CD4-positive, alpha-beta T cell treated with Interferon alpha-2 for 1 hour (primary cell): ENCODE data around the gene FRYL.
"Not testable (repeated sequence)": the region's sequence is repeated elsewhere in the genome, so short reads cannot be mapped to it uniquely, and the experiment has no call there.

Source experiments
- DNase-seq, 2 donors: peaks; one replicate each; pipeline ENCODE4 v3.0.0-alpha.2; 2020 to 2022

Gene FRYL

DNA sequence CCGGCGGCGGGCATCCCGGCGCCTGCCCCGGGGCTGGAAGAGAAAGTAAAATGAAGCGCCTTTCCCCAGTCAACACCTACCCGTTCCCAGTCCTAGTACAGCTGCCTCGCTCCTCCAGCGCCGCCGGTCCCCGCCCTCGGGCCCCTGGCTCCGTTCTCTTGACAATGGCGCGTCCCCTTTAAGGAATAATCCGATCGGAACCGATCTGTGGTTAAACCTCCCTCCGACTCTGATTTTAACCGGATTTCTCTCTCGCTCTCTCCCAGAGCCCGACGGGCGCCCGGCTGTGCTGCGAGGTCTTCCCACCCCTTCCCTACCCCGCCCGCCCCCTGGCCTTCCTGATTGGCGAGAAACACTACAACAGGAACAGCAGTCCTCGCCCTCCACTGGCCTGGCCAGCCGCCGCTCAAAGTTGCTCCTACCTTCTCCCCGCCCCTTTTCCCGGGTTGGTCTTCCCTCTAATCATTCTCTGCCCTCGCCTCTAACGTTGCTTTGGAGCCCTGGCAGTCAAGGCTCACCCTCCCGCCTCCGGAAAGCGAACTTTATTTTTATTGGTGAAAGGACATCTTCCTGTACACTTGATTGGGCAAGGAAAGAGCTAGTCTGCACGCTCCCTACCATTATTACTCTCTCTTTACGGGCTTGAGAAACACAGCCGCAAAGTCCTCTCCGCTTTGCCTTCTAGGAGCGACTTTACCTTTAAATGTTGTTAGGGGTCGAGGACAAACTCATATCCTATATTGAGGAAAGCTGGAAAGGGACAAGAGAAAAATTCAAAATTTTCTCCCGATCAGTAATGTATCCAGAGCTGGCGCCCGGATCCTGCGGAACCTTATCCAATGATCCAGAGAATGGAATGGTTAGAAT lies at the start of gene FRYL:
Gene FRYL, minus strand, starts transcription at position 282 of the 867 bp plus-strand sequence. CDS start 145,869 bp downstream, outside the sequence.
- DNase-seq = peak; percentile 98 to 99

DNA sequence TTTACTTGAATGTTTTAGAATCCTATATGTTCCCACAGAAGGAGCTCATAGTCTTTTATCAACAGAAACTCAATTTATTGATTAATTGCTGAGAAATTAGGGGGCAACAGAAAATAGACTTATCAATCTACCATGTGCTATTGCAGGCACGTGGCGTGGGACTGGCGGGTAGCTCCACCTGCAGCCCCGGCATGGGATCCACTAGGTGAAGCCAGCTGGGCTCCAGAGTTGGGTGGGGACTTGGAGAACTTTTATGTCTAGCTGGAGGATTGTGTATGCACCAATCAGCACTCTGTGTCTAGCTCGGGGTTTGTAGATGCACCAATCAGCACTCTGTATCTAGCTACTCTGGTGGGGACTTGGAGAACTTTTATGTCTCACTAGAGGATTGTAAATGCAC lies 47.5 kb upstream of the FRYL start:
- DNase-seq = no peak

DNA sequence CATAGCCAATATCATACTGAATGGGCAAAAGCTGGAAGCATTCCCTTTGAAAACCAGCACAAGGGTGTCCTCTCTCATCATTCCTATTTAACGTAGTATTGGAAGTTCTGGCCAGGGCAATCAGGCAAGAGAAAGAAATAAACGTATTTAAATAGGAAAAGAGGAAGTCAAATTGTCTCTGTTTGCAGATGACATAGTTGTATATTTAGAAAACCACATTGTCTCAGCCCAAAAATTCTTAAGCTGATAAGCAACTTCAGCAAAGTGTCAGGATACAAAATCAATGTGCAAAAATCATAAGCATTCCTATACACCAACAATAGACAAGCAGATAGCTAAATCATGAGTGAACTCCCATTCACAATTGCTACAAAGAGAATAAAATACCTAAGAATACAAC lies 41.4 kb upstream of the FRYL start:
- not testable (repeated sequence) for DNase-seq

DNA sequence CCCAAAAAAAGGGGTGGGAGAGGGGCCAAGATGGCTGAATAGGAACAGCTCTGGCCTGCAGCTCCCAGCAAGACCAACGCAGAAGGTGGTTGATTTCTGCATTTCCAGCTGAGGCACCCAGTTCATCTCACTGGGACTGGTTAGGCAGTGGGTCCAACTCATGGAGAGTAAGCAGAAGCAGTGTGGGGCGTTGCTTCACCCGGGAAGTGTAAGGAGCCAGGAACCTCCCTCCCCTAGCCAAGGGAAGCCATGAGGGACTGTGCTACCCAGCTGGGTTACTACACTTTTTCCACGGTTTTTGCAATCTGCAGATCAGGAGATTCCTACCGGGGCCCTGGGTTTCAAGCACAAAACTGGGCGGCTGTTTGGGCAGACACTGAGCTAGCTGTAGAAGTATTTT lies 36.9 kb upstream of the FRYL start:
- DNase-seq = no peak

DNA sequence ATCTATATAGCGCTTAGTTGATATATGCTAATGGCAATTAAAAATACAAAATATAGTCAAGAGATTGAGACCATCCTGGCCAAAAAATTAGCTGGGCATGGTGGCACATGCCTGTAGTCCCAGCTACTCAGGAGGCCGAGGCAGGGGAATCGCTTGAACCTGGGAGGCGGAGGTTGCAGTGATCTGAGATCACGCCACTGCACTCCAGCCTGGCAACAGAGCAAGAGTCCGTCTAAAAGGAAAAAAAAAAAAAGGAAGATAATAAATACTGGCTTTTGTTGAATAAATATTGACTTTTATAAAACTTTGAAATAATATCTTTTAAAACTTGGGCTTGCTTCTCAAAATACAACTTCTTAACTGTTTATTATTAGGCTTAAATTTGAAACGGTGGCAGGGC lies 36.2 kb upstream of the FRYL start:
- not testable (repeated sequence) for DNase-seq

DNA sequence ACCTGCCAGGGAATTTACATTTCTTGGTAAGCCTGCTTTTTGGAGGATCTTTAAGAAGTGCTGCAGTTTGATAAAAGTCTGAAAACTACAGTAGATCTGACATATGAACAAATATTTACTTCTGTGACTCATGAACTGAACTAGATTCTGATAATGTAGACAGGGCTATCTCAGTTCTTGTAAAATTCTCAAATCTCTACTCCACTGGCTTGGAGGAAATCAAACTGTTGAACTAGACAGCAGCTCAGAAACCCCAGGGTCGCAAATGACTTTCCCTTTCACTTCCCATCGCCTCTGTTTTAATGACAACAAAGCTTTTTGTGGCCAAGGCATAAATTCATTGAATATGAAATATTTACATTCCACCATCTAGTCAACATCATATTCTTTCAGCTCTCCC lies 35.4 kb upstream of the FRYL start:
- no peak for DNase-seq

DNA sequence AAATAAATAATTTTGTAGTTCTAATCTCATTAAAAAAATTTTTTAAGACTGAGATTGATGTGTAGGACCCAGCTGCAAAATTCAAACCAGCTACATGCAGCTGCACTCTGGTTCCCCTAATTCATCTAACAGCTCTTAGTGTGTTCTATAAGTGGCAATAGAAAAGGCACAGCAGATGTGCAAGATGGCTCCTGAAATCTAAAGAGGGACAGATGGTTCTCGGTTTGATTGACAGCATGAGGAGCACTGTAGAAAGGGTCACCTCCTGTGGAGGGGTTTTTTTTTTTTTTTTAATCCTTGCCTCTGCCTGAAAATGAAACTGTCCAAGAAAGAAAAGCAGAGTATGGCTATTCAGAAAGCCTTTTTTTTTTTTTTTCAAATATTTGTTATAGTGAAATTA lies 33.9 kb upstream of the FRYL start:
- no peak for DNase-seq

DNA sequence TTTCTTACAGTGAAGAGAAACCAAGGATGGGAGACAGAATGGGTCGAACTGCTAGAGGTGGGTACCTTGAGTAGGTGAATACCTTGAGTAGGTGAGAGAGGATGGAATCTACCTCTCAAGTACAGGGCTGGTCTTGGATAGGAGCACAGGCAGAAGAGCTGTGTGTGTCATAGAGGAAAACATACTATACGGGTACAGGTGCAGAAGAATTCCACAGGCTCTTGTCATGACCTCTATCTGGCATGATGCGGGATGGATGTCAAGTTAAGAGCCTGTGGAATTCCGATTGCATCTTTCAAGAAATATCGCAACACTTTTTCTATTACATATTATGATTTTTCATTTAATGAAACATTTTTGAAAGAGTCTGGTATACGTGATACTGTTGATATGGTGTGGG lies 32.8 kb upstream of the FRYL start:
- no peak for DNase-seq

DNA sequence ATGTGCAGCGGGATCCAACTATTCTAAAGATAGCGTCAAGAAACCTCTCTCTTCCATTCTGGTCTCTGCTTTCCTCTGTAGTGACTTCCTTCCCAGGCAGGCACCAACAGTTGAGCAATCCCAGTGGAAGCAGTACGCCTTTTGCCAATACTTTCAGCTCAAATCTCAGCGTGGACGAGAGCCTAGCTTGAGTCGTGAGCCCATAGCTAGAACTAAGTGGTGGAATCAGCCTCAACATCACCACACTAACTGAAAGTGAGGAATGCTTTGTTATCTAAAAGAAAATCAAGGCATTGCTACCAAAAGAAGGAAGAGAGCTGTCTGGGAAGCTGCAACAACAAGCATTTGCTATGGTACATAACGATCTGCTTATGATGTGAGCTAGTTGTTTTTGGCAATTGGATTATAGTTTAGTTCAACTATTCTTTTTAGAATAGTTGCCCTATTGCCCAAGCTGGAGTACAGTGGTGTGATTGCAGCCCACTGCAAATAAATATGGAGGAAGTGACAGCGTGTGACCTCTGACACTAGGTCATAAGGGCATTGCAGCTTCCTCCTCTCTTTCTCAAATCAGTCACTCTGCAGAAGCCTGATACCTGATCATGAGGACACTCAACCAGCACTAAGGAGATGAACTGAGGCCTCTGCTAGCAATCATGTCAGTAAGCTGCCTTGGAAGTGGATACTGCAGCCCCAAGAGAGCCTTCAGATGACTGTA lies 24.7 kb upstream of the FRYL start:
- no peak for DNase-seq

DNA sequence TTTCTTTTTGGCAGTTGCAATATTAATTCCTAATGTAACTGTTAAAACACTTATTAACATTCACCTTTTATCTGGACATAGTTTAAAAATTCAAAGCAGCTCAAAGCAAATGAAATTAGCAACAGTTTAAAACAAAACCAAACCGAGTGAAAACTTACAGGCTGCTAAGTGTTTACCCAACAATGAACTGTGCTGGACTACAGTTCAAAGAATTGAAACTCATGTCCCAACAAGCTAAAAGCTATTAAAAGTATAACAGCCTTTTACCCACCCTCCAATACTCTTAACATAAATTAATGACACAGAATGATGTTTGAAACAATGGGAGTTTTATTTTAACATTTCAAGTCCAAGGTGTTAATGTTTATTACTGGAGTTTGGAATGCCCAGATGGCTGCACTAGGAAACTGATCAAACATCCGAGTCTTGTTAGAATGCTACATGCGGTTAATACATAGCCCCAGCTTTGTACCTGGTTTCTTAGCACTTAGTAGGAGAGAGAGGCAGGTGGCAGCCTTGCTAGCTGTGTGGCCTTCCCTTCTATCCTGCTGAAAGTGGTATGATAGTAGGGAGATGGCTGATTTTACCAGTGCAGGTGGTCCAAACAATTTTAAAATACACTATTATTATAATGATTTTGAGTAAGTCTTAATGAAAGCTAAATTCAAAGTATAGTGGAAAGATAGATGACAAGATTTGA lies 21.1 kb upstream of the FRYL start:
- DNase-seq = no peak

DNA sequence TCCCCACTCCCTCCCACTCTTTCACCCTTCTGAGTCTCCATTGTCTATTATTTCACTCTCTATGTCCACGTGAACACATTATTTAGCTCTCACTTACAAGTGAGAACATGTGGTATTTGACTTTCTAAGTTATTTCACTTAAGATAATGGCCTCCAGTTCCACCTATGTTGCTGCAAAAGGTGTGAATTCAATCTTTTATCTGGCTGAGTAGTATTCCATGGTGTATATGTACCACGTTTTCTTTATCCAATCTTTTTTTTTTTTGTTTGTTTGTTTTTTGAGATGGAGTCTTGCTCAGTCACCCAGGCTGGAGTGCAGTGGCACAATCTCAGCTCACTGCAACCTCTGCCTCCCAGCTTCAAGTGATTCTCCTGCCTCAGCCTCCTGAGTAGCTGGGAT lies 20.1 kb upstream of the FRYL start:
- not testable (repeated sequence) for DNase-seq

DNA sequence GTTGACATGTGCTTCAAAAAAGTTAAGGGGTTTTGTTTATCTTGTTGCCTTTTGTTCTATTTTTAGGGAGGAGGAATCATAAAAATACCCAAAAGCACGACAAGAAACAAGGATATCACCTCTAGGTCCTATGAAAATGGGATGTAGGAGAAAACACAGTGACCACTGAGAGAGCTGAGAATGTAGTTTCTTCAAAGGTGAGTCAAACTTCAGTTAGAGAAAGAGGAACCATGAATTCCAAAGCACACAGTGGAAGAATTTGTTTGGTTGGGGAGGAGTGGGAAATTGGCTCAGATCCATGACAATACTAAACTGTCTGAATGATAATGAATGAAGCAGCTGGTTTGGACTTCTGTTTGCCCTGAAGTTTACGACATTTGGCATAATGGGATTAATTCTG lies 19.1 kb upstream of the FRYL start:
- DNase-seq = no peak

DNA sequence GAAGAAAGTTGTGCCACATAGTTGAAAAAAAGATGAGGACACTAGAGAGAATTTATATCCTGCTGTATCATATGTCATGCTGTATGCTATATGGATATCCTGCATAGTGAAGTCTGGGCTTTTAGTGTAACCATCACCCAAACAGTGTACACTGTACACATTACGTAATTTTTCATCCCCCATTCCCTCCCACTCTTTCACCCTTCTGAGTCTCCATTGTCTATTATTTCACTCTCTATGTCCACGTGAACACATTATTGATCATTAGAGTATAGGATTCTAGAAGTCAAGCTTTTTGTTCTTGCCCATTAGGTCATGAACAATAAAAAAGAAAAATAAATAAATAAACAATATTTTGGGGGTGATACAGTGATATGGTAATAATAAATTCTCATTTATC lies 18.0 kb upstream of the FRYL start:
- DNase-seq = no peak

DNA sequence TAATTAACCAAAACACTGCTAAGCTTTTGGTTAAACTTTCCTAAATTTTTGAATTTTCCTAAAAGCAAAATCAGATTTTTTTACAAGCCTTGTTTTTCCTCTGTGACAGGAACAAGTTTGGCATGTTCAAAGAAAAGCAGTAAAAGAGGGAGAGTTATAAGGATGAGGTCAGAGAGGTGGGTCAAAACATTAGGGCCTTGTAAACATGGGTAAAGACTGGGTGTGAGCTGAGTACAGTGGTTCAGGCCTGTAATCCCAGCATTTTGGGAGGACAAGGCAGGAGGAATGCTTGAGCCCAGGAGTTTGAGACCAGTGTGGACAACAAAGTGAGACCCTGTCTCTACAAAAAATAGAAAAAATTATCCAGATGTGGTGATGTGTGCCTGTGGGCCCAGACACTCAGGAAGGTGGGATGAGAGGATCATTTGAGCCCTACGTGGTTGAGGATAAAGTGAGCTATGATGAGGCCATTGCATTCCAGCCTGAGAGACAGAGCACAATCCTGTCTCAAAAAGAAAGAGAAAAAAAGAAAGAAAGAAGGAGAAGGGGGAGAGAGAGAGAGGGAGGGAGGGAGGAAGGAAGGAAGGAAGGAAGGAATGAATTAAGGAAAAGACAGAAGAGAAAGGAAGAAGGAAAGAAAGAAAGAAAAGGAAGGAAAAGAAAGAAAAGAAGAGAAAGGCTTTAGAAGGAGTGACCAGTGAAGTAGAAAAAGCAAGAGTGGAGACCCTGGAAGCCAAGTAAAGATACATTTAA lies 17.0 kb upstream of the FRYL start:
- DNase-seq = no peak

DNA sequence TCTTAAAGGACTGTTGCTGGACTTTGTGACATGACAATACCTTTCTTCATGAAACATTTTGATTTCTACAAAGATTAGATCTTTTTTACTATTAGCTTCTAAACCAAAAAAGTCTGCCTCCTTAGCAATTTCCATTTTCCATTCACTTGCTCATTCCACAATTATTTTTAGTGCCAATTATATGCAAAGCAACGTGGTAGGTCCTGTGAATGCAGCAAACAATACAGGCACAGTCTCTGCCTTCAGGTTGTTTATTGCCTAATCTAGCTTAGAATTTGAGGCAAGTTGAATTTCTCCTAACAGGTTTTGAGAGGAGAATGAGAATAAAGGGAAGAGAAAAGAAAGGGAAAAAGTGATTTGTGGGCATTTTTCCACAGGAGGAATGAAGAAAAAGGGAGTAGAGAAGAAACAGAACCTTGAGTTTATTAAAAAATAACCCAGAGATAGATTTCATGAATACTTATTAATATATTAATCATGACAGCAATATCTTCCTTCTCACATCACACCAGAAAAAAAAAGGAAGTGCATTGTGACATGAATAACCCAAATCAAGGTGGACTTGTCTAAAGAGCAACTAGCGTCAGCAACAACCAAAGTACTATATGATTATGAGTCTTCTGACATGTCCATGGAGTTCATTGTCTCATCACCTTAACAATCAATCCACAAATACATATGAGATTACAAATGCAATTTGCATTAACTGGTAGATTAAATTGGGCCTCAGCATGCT lies 16.3 kb upstream of the FRYL start:
- no peak for DNase-seq

DNA sequence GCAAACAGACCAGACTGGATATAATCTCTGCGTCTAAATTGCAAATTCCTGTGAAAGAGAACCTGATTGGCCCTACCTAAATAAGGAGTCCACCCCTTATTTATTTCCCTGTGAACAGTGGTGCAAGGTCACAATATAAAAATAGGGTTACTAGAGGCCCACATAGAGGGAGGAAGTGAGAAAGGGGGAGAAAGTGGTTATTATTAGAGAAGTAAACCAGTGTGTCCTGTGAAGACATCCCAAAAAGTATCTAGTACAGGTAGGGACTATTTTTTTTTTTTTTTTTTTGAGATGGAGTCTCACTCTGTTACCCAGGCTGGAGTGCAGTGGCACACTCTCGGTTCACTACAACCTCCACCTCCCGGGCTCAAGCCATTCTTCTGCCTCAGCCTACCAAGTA lies 15.0 kb upstream of the FRYL start:
- no peak for DNase-seq

DNA sequence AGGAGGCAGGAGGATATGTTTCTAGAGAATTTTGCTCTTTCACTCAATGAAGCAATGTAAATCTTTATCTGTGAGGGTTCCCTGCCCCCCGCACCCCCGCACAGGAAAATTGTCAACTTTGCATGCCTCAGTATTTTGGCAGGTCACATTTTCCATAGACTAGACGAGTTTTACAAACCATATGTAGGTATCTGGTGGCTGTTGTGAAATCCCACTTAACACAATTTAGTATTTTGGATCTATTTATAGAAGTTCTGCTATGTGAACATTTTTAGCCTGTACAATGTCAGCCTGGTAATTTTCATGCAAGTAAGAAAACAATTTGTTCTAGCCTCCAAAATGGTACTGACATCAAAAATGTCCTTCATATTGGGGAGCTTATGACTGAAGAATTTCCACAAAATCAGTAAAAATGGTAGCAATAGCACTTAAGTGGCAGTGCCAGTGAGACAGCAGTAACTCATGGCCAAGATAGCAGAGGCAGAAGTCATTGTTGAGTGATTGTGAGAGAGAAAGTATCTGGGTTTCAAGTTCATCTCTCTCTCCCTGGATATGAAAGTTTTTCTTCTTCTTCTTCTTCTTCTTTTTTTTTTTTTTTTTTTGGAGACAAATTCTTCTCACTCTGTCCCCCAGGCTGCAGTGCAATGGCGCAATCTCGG lies 12.4 kb upstream of the FRYL start:
- DNase-seq = no peak

DNA sequence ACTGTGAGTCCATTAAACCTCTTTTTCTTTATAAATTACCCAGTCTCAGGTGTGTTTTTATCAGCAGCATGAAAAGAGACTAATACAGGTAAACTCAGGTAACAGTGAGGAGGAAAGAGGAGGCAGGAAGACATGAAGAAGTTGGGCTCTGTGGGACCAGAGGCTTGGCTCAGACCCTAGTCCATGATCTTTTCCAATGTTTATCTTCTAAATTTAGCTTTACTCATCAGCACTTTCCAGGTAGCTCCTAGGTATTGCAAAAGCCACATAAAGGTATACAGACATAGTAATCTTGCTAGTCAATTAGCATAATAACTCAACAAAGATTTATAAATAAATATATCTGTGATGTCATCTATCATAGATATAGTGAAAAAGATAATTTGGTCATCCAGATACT lies 11.2 kb upstream of the FRYL start:
- no peak for DNase-seq

DNA sequence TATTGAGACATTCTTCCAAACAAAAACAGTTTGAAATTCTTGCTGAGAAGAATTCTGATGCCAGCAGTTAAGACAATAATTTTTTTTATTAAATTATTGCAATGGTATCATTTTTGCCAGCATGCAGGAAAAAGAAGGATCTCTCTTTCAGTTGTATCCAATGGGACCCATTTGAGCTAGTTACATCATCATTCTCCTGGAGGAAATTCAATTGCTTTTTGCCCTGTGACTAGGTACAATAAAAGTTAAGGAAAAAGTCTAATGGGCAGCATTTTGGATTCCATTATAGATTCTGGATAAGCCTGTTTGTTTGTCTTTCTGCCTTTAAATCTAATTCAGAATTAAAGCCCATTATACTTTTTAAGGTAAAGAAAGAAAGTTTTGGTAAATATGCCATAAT lies 10.5 kb upstream of the FRYL start:
- DNase-seq = no peak

DNA sequence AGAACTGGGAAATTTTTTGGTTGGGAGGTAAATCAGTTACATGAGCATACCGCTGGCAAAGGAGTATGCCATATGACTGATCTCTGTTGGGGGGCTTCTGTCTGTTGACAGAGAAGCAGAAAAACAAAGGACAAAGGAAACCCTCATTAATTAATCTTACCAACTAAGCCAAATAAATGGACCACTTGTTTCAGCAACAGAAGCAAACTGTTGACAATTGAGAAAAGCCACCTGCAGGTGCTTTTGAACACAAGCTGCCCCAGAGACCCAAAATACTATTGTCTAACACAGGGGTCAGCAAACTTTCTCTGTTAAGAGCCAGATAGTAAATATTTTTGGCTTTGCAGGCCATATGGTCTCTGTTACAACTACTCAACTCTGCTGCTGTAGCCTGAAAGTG lies 7.0 kb upstream of the FRYL start:
- DNase-seq = no peak

DNA sequence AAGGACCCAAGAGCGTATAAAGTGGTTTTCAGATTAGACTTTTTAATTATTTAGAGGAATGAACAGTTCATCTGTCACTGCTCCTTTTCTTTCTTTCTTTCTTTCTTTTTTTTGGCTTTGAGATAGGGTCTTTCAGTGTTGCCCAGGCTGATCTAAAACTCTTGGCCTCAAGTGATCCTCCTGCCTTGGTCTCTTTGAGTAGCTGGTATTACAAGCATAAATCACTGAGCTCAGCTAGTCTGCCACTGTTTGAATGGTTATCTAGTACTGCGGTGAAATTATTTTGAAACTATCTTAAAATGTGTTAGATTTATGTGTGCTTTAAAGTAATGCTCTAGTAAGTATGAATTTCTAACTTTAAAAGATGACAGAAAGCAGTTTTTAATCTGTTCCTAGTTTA lies 6.5 kb upstream of the FRYL start:
- DNase-seq = no peak

DNA sequence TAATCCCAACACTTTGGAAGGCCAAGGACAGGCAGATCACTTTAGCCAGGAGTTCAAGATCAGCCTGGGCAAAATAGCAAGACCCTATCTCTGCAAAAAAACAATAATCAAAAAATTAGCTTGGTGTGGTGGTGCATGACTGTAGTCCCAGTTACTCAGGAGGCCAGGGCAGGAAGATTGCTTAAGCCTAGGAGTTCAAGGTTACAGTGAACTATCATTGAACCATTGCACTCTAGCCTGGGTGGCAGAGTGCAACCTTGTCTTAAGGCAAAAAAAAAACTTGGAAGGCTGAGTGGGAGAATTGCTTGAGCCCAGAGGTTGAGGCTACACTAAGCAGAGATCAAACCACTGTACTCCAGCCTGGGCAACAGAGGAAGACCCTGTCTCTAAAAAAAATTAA lies 5.2 kb upstream of the FRYL start:
- DNase-seq = no peak
